Inflammatory macrophage (primary cell): Measurements from ENCODE around the gene NAA10.

Experiments used
- DNase-seq, 2 donors: peaks; one replicate each; pipeline ENCODE4 v3.0.0-alpha.2; 2020 to 2022

NAA10 gene

GRCh38 chrX:153966841-153967535, 32.2 kb upstream of the NAA10 start:
- DNase-seq: no peak

DNA sequence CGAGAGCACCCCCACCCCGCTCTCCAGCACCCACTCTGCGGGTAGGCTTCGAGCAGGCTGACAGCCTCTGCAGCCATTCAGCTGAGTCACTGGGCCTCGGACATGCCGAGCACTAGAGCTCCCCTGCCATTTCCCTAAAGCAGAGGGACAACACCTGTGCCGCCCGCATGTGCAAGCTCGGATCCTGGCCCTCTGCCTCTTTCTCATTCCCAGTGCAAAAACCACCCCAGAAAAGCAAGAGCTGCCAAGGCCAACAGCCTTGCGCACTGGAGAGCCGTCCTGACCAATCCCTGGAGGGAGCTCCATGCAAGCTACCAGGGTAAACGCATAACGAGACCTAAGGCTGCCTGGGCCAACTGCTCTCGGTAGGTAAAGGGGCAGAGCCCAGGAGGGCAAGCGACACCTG, 31.4 kb upstream of the NAA10 start:
- DNase-seq: no peak

- no peak for DNase-seq
These were observed 30.6 kb upstream of the NAA10 start for GRCh38 chrX:153965406-153965805.

GRCh38 chrX:153964105-153964504, 29.3 kb upstream of the NAA10 start:
- no peak for DNase-seq

- no peak for DNase-seq
These were observed 28.7 kb upstream of the NAA10 start for GRCh38 chrX:153963546-153963945.

DNA sequence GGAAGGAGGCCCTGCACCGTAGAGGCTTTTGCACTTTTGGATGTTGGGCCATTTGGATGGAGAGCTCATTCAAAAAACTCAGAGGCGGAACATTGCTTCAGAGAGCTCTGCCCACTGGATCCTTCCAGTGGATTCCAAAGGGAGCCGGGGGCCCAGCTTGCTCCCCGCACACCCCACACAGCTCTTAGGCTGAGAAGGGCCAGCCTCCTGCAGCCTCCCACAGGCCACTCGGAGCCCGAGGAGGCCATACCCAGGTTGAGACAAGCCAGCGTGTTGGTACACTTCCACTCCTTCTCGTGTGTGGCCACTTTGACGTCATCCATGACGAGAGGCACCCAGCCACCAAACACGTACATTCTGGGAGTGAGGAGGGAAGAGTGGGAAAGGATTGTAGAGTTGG, 26.5 kb upstream of the NAA10 start:
- DNase-seq: no peak

- no peak for DNase-seq
These were observed 25.9 kb upstream of the NAA10 start for GRCh38 chrX:153960786-153961185.

DNA sequence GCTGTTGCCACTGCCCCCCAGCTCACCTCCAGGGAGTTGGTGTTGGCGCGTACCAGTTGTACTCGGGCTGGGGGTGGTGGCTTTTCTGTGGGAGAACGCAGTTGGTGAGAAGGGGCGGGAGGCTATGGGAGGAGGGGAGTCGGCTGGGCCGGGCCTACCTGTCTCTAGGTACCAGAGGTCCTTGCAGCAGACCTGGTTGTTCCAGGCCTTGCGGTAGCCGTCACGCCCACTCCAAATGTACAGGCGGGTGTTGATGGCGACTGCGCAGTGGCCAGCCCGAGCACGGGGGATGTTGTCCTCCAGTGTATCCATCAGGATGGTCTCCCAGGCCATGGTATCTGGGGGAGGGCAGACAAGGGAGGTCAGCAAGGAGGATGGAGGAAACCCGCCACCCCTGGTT, 25.2 kb upstream of the NAA10 start:
- DNase-seq: no peak

DNA sequence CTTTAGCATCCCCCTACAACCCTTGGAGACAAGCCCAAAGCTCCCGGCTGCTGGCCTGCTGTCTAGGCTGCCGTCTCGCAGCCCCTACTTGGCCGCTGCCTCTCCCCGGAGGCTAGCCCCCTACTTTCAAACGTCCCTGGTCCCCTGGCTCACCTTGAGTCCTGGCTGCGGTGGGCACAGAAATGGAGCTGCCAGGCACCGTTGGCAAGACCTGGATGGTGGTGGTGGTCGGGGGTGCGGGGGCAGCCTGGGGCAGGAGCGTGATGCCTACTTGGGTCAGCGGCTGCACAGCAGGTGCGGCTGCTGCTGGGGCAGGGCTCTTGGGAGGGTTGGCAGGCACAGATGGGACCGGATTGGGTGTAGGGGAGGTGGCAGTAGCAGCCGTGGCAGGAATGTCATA, 24.8 kb upstream of the NAA10 start:
- DNase-seq: no peak

- no peak for DNase-seq
These were observed 23.8 kb upstream of the NAA10 start for GRCh38 chrX:153958605-153959004.

DNA sequence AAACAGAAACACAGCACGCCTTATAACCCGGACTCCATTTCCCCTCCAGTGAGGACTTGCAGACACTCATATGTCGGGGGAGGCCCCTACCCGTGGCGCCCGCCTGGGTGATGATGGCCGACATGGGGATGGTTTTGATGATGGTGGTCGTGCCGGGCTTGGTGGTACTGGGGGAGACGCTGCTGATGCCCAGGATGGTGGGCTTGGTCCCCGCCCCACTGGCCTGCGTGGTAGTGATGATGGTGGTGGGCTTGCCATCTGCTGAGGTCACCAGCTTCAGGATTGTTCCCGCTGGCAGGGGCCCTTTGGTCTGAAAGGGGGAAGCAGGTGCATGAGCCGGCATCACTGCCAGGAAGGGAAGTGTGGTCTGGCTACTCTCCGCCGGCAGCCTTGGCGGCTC, 22.4 kb upstream of the NAA10 start:
- DNase-seq: no peak

GRCh38 chrX:153956044-153956907, 21.4 kb upstream of the NAA10 start:
- DNase-seq: no peak

DNA sequence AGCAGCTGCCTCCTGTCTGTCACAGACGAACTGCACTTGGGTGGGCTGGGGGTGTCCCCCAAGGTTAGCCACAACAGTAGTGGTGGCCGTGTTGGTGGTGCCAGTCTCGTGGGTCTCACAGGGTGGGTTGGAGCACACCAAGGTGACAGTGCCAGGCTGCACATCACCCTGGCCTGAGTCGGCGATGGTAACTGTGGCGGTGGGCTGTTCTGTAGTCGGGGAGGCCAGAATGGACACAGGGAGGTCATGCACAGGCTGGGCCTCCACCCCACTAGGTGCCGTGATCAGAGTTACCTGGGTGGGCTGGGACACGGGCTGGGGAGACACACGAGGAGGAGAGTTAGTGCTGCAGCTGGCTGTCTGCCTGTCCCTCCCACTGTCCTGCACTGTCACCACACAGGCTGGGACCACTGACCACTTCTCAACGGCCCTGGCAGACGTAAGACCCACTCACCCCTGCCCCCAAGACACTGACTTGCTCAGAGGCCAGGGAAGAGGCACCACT, 20.4 kb upstream of the NAA10 start:
- no peak for DNase-seq

DNA sequence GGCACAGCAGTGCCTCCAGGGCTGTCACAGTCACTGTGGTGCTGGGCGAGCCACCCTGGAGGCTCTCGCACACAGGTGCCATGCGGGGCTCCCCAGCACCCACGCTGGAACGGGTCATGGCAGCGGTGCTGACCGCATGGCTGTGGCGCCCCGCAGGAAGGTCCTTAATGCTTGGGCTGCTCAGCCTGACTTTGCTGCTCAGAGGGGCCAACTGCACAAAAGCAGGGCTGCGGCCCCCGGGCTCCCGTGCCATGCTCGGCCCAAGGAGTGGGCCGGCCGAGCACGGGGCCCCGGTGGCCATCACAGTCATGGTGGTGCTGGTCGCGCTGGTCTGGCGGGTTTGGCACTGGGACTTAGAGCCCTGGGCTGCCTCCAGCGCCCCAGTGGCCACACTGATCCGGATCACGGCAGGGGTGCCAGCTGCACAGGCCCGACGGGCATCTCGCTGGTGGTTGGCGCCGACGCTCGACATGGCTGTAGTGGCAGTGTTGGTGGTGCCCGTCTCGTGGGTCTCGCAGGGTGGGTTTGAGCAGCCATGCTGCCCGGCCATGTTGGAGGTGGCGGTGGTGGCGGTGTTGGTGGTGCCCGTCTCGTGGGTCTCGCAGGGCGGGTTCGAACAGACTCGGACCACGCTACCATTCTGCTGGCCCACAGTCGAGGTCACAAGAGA, 19.9 kb upstream of the NAA10 start:
- DNase-seq: no peak

DNA sequence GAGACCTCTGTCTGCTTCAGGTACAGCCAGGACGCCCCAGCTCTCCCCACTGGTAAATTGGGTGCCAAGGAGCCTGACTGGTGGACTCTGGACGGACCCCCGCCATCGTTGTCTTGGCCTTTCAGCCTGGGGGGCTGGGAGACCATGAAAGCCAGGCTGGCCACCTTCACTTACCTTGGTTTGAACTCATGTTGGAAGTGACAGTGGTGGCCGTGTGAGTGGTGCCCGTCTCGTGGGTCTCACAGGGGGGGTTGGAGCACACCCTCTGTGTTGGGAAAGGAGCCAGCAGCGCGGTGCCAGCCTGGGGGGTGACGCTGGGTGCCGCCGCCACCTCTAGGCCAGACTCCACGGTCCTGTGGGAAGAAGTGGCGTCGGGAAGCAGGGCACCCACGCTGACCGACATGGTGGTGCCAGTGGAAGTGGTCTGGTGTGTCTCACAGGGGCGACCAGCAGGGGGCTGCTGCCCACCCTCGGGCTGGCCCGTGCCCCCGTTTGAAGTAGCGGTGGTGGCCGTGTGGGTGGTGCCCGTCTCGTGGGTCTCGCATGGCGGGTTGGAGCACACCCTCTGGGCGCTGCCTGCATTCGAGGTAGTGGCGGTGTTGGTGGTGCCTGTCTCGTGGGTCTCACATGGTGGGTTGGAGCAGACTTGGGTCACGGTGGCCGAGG, 19.2 kb upstream of the NAA10 start:
- no peak for DNase-seq

- DNase-seq: peak; percentile 62
These were observed 18.5 kb upstream of the NAA10 start for GRCh38 chrX:153953342-153953830.

GRCh38 chrX:153952373-153953026, 17.7 kb upstream of the NAA10 start:
- DNase-seq: no peak

GRCh38 chrX:153951683-153952372, 17.0 kb upstream of the NAA10 start:
- no peak for DNase-seq

- DNase-seq: no peak
These were observed 15.3 kb upstream of the NAA10 start for GRCh38 chrX:153950127-153950526.

DNA sequence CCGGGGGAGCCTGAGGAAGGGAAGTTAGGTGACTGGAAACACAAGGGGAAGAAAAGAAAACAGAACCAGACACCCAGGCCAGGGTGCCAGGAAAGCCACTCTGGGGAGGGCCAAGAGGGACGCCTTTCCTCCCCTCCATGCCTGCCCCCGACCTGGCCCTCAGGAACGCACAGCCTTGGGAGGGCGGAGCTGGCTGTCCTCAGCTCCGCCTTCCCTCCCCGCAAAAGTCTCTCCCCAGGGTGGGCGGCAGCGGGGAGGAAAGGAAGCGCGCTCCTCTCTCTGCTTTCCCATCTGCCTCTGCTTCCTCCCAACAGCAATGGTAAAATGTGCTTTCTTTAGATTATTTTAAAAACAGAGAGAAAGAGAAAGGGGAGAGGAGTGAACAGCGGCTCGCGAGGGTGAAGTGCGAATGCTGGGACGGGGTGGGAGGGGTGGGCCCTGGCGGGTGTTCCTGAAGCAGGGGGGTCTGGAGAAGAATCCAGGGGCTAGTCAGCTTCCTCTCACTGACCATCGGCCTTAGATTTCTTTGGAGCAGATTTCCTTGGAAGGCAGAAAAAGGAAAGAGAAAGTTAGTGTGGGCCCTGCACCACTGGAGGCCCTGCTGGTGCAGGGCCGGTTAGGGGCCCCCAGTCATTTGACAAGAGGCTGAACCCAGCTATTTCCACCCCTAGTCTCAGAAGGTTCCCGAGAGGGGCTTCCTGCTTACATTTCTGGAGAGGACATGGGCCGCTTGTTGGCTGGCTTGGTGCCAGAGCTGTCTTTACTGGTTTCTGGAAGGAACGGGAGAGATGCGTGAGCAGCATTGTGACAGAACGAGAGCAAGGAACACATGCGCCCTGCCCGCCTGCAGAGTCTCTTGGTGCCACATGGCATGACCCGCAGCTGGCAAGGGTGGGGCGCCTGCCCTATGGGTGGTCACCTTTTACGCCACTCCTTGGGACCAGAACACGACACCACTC, 14.3 kb upstream of the NAA10 start:
- no peak for DNase-seq
